Neural progenitor cell (in vitro differentiated cells): ENCODE results near the gene TBPL2.

ENCODE experiments used
- EZH2 ChIP-seq: fragments of 200-600 bp; sonication (generic); IDR thresholded peaks from 2 replicates; pipeline ENCODE4 v1.6.1; 2017; ENCODE audit warnings: antibody characterized with exemption, mild to moderate bottlenecking, moderate library complexity
- TF ChIP-seq, protein P1 (sequence below): fragments of 200-600 bp; sonication (generic); IDR thresholded peaks from 2 replicates; pipeline ENCODE4 v1.5.1; 2017; ENCODE audit warnings: antibody characterized with exemption, mild to moderate bottlenecking

DNA sequence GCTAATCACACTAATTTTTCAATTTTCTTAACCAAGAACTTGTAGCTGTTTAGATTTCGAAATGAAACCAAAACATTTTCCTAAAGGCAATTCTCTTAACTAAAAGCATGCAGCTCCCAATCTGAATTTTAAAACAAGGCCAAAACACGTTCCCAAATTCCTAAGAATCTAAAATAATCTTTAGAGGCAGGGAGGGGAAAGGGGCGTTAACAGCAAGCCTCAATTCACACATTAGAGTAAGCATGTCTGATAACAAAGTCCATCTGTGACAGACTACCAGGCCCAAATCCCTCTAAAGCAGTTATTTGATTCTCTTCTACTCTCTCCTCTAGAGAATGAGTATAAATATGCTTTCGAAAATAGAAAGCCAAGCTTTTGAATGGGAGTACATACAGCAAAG is 29.5 kb downstream of the TBPL2 start:
- TF ChIP-seq, protein P1, sequence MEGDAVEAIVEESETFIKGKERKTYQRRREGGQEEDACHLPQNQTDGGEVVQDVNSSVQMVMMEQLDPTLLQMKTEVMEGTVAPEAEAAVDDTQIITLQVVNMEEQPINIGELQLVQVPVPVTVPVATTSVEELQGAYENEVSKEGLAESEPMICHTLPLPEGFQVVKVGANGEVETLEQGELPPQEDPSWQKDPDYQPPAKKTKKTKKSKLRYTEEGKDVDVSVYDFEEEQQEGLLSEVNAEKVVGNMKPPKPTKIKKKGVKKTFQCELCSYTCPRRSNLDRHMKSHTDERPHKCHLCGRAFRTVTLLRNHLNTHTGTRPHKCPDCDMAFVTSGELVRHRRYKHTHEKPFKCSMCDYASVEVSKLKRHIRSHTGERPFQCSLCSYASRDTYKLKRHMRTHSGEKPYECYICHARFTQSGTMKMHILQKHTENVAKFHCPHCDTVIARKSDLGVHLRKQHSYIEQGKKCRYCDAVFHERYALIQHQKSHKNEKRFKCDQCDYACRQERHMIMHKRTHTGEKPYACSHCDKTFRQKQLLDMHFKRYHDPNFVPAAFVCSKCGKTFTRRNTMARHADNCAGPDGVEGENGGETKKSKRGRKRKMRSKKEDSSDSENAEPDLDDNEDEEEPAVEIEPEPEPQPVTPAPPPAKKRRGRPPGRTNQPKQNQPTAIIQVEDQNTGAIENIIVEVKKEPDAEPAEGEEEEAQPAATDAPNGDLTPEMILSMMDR, result no peak
- TF ChIP-seq EZH2, result no peak
